H9 (cell line): ENCODE results near the gene HCN1. TPM values are rescaled to one million over a fixed set of nuclear protein-coding genes. Genes with fewer than 3 reads are reported as not detected.
A peak's percentile ranks its signal among the peaks of the same experiment; 100 is the strongest.
"Not testable (repeated sequence)": the region's sequence is repeated elsewhere in the genome, so short reads cannot be mapped to it uniquely, and the experiment has no call there.

Source experiments
- DNase-seq: peaks from one replicate; pipeline ENCODE4 v3.0.0-alpha.2; 2017
- H2AFZ ChIP-seq: one replicate; pipeline ENCODE4 v1.6.1; 2013; ENCODE audit warnings: mild to moderate bottlenecking, low read length, control low read depth, moderate library complexity
- H2AK5ac ChIP-seq: 2 replicates; pipeline ENCODE4 v1.6.1; 2013; ENCODE audit warnings: low read length, control low read depth, mixed read lengths; ENCODE audit not compliant: insufficient read length
- H2BK120ac ChIP-seq: one replicate; pipeline ENCODE4 v1.6.1; 2013; ENCODE audit warnings: low read depth, mild to moderate bottlenecking, low read length, control low read depth, inconsistent platforms; ENCODE audit not compliant: poor library complexity, severe bottlenecking
- H2BK12ac ChIP-seq: 2 replicates; pipeline ENCODE4 v1.6.1; 2013; ENCODE audit warnings: low read length, control low read depth, mixed read lengths, low read depth; ENCODE audit not compliant: insufficient read length
- H2BK15ac ChIP-seq: 2 replicates; pipeline ENCODE4 v1.6.1; 2013; ENCODE audit warnings: low read depth, low read length, control low read depth
- H2BK20ac ChIP-seq: one replicate; pipeline ENCODE4 v1.6.1; 2013; ENCODE audit warnings: low read depth, mild to moderate bottlenecking, low read length, control low read depth, inconsistent platforms; ENCODE audit not compliant: poor library complexity, severe bottlenecking
- H2BK5ac ChIP-seq: 2 replicates; pipeline ENCODE4 v1.6.1; 2013; ENCODE audit warnings: low read length, control low read depth, mixed read lengths; ENCODE audit not compliant: insufficient read length
- H3K14ac ChIP-seq: 2 replicates; pipeline ENCODE4 v1.6.1; 2013; ENCODE audit warnings: low read length, control low read depth; ENCODE audit not compliant: insufficient read depth
- H3K18ac ChIP-seq: 2 replicates; pipeline ENCODE4 v1.6.1; 2013; ENCODE audit warnings: low read depth, mild to moderate bottlenecking, mixed read lengths, low read length, control low read depth; ENCODE audit not compliant: insufficient read length
- H3K23ac ChIP-seq: 2 replicates; pipeline ENCODE4 v1.6.1; 2013; ENCODE audit warnings: low read length, control low read depth, mixed read lengths, low read depth; ENCODE audit not compliant: insufficient read length
- H3K23me2 ChIP-seq: 2 replicates; pipeline ENCODE4 v1.6.1; 2013; ENCODE audit warnings: low read depth, mild to moderate bottlenecking, mixed read lengths, low read length, control low read depth; ENCODE audit not compliant: insufficient read length, poor library complexity, severe bottlenecking
- H3K27ac ChIP-seq: 2 replicates; pipeline ENCODE4 v1.5.1; 2013; ENCODE audit warnings: low read length, control low read depth, mixed read lengths, low read depth; ENCODE audit not compliant: insufficient read length
- H3K27me3 ChIP-seq: 2 replicates; pipeline ENCODE4 v1.6.1; 2013; ENCODE audit warnings: low read length, control low read depth, inconsistent platforms; ENCODE audit not compliant: insufficient read depth
- H3K4ac ChIP-seq: 2 replicates; pipeline ENCODE4 v1.6.1; 2013; ENCODE audit warnings: low read depth, mild to moderate bottlenecking, control low read depth, inconsistent platforms, low read length, moderate library complexity
- H3K4me1 ChIP-seq: 2 replicates; pipeline ENCODE4 v1.6.1; 2013; ENCODE audit warnings: low read length, control low read depth, inconsistent platforms; ENCODE audit not compliant: insufficient read depth
- H3K4me2 ChIP-seq: 2 replicates; pipeline ENCODE4 v1.6.1; 2013; ENCODE audit warnings: low read length, control low read depth, mixed read lengths; ENCODE audit not compliant: insufficient read length, insufficient read depth
- H3K56ac ChIP-seq: 2 replicates; pipeline ENCODE4 v1.6.1; 2013; ENCODE audit warnings: low read depth, mild to moderate bottlenecking, mixed read lengths, low read length, control low read depth; ENCODE audit not compliant: insufficient read length
- H3K79me1 ChIP-seq: 2 replicates; pipeline ENCODE4 v1.6.1; 2013; ENCODE audit warnings: low read depth, mild to moderate bottlenecking, moderate library complexity, low read length, control low read depth, inconsistent platforms; ENCODE audit not compliant: insufficient read depth, poor library complexity, severe bottlenecking
- H3K79me2 ChIP-seq: 2 replicates; pipeline ENCODE4 v1.6.1; 2013; ENCODE audit warnings: low read length, control low read depth, inconsistent platforms; ENCODE audit not compliant: insufficient read depth
- H3K9ac ChIP-seq: 2 replicates; pipeline ENCODE4 v1.6.1; 2013; ENCODE audit warnings: low read length, control low read depth, mixed read lengths; ENCODE audit not compliant: insufficient read length; ENCODE audit errors: extremely low read depth
- H3K9me3 ChIP-seq: one replicate; pipeline ENCODE4 v1.6.1; 2013; ENCODE audit warnings: low read depth, low read length, inconsistent platforms; ENCODE audit not compliant: control insufficient read depth
- H3T11ph ChIP-seq: one replicate; pipeline ENCODE4 v1.6.1; 2013; ENCODE audit warnings: mild to moderate bottlenecking, low read length, control low read depth, inconsistent platforms
- H4K20me1 ChIP-seq: one replicate; pipeline ENCODE4 v1.6.1; 2013; ENCODE audit not compliant: control insufficient read depth, insufficient read length, insufficient read depth
- H4K5ac ChIP-seq: 2 replicates; pipeline ENCODE4 v1.6.1; 2013; ENCODE audit warnings: low read depth, mild to moderate bottlenecking, mixed read lengths, low read length, control low read depth; ENCODE audit not compliant: insufficient read length
- H4K8ac ChIP-seq: replicated peaks from 2 replicates; pipeline ENCODE4 v1.6.1; 2013; ENCODE audit warnings: low read length, control low read depth, mixed read lengths, low read depth; ENCODE audit not compliant: insufficient read length
- H4K91ac ChIP-seq: 2 replicates; pipeline ENCODE4 v1.6.1; 2013; ENCODE audit warnings: low read depth, mild to moderate bottlenecking, moderate library complexity, mixed read lengths, low read length, control low read depth; ENCODE audit not compliant: insufficient read length
- H3K27ac Mint-ChIP-seq, 3 experiments: 2 replicates in 2 of 3; 3 replicates in 1 of 3; pipeline ENCODE4 v1.8.0; 2020 to 2021; ENCODE audit warnings: mixed read lengths in 3 of 3, mild to moderate bottlenecking in 1 of 3, moderate library complexity in 1 of 3
- H3K27me3 Mint-ChIP-seq: 2 replicates; pipeline ENCODE4 v1.8.0; 2021; ENCODE audit warnings: low read depth, mild to moderate bottlenecking, moderate library complexity, mixed read lengths
- H3K36me3 Mint-ChIP-seq, 3 experiments: 2 replicates in 2 of 3; 3 replicates in 1 of 3; pipeline ENCODE4 v1.8.0; 2020 to 2021; ENCODE audit warnings: low read depth in 3 of 3, mixed read lengths in 3 of 3; ENCODE audit not compliant: insufficient read depth in 1 of 3
- H3K4me1 Mint-ChIP-seq, 2 experiments: 2 replicates each; pipeline ENCODE4 v1.8.0; 2020; ENCODE audit warnings: mixed read lengths in 2 of 2
- H3K4me3 Mint-ChIP-seq, 2 experiments: 2 replicates in 1 of 2; 3 replicates in 1 of 2; pipeline ENCODE4 v1.8.0; 2020 to 2021; ENCODE audit warnings: mild to moderate bottlenecking in 2 of 2, mixed read lengths in 2 of 2, moderate library complexity in 1 of 2
- H3K9me3 Mint-ChIP-seq, 2 experiments: 2 replicates in 1 of 2; 3 replicates in 1 of 2; pipeline ENCODE4 v1.8.0; 2020; ENCODE audit warnings: mild to moderate bottlenecking in 2 of 2, mixed read lengths in 2 of 2, moderate library complexity in 1 of 2
- CTCF ChIP-seq: fragments of 200-600 bp; sonication (generic); conservative IDR thresholded peaks from 3 replicates; pipeline ENCODE4 v1.8.0; 2021; ENCODE audit warnings: antibody characterized with exemption, mild to moderate bottlenecking
- WGBS: extraction: QIAGEN DNeasy Blood & Tissue Kit; methylation state at CpG from one replicate; pipeline ENCODE4 v1.1.7; 2013; ENCODE audit warnings: missing lambda C conversion rate, low lambda C conversion rate, mixed read lengths; ENCODE audit not compliant: insufficient read length; ENCODE audit errors: extremely low coverage; 5-methylcytosine and 5-hydroxymethylcytosine counted together
- total RNA-seq: library from RNA; stranded (reverse); gene quantifications from 2 replicates; pipeline ENCODE4 v1.2.1, GENCODE V29; 2021

Gene HCN1
- total RNA-seq, 1 experiment from 2014 or later, result 4.6 TPM

GRCh38 chr5:45454114-45454513, 242.1 kb downstream of the HCN1 start:
- H3K79me1 ChIP-seq, result no peaks in the 10 kb centered on the region
- DNase-seq, result peak; percentile 35
- no peak overlapping the region for H2BK12ac ChIP-seq
- no peak overlapping the region for H2BK20ac ChIP-seq
- TF ChIP-seq CTCF, result no peak
- no peak overlapping the region for H3K4me3 Mint-ChIP-seq
- no peak overlapping the region for H2AFZ ChIP-seq
- no peak overlapping the region for H3K56ac ChIP-seq
- no peak overlapping the region for H3K4ac ChIP-seq
- H3K14ac ChIP-seq, result no peak overlapping the region
- H4K20me1 ChIP-seq, result no peaks in the 10 kb centered on the region
- H3K4me1 Mint-ChIP-seq, result peaks cover 5% of the 10 kb centered on the region in 2 experiments
- H2AK5ac ChIP-seq, result no peak overlapping the region
- H3K4me1 ChIP-seq, result no peaks in the 10 kb centered on the region
- H3K27me3 Mint-ChIP-seq, result no peaks in the 10 kb centered on the region
- H4K5ac ChIP-seq, result no peak overlapping the region
- H2BK15ac ChIP-seq, result no peak overlapping the region
- no peak overlapping the region for H3K27ac ChIP-seq
- H3K9me3 ChIP-seq, result no peaks in the 10 kb centered on the region
- H3K18ac ChIP-seq, result no peak overlapping the region
- no peak overlapping the region for H3T11ph ChIP-seq
- H3K9me3 Mint-ChIP-seq, result no peaks in the 10 kb centered on the region
- H3K27ac Mint-ChIP-seq, result no peak overlapping the region
- no peaks in the 10 kb centered on the region for H3K27me3 ChIP-seq
- H3K23ac ChIP-seq, result no peak overlapping the region
- H2BK5ac ChIP-seq, result no peak overlapping the region
- H2BK120ac ChIP-seq, result no peak overlapping the region
- H4K91ac ChIP-seq, result no peak overlapping the region
- no peaks in the 10 kb centered on the region for H3K36me3 Mint-ChIP-seq
- WGBS, result no CpG with 5 or more reads among the region's 4 CpGs
- H3K4me2 ChIP-seq, result no peak overlapping the region
- no peak overlapping the region for H4K8ac ChIP-seq
- H3K9ac ChIP-seq, result no peak overlapping the region
- no peaks in the 10 kb centered on the region for H3K23me2 ChIP-seq
- no peaks in the 10 kb centered on the region for H3K79me2 ChIP-seq

- not testable (repeated sequence) for H3K79me2 ChIP-seq, H3K27ac ChIP-seq, H3K14ac ChIP-seq, H3K4me1 ChIP-seq, H3K23ac ChIP-seq, H3K79me1 ChIP-seq, H3K23me2 ChIP-seq, H3K18ac ChIP-seq, H2BK20ac ChIP-seq, DNase-seq, H3K9me3 ChIP-seq, H3K4me3 Mint-ChIP-seq, H4K20me1 ChIP-seq, H3T11ph ChIP-seq, H3K9ac ChIP-seq, H2BK120ac ChIP-seq, H3K27ac Mint-ChIP-seq, H4K5ac ChIP-seq, H3K4ac ChIP-seq, H2AK5ac ChIP-seq, H3K27me3 ChIP-seq, H3K27me3 Mint-ChIP-seq, H2BK5ac ChIP-seq, H3K56ac ChIP-seq, H4K91ac ChIP-seq, H2AFZ ChIP-seq, H3K4me2 ChIP-seq, H2BK15ac ChIP-seq, H4K8ac ChIP-seq, H3K4me1 Mint-ChIP-seq, H2BK12ac ChIP-seq
- H3K36me3 Mint-ChIP-seq, result peaks cover 3 to 19% (median 12%) of the 10 kb centered on the region in 3 experiments
- no CpG with 5 or more reads among the region's 15 CpGs for WGBS
- H3K9me3 Mint-ChIP-seq, result peaks cover 15 to 20% of the 10 kb centered on the region in 2 experiments
These were observed 251.3 kb downstream of the HCN1 start for GRCh38 chr5:45444856-45445255.
